Neural cell (in vitro differentiated cells): ENCODE measurements around the gene FDXACB1. TPM values are rescaled to one million over a fixed set of nuclear protein-coding genes. Genes with fewer than 3 reads are reported as not detected.

Experiments
- H2AFZ ChIP-seq: fragments of 200-600, 300-800 bp; sonication (generic), shearing (Covaris generic); 2 replicates; pipeline ENCODE4 v1.6.0; 2014; ENCODE audit warnings: low read depth, mild to moderate bottlenecking, antibody characterized with exemption, low read length, moderate library complexity
- H3F3A ChIP-seq: fragments of 200-600 bp; shearing (Covaris generic); 2 replicates; pipeline ENCODE4 v1.6.1; 2016; ENCODE audit warnings: mild to moderate bottlenecking, moderate library complexity, mixed read lengths, antibody characterized with exemption, low read length; ENCODE audit not compliant: insufficient read depth, poor library complexity, severe bottlenecking
- H3K27ac ChIP-seq: fragments of 200-600, 300-800 bp; sonication (generic), shearing (Covaris generic); 2 replicates; pipeline ENCODE4 v1.5.1; 2014; ENCODE audit warnings: mild to moderate bottlenecking, low read length, moderate library complexity
- H3K27me3 ChIP-seq: fragments of 300-800, 200-600 bp; sonication (generic), shearing (Covaris generic); 2 replicates; pipeline ENCODE4 v1.6.0; 2014; ENCODE audit warnings: mild to moderate bottlenecking, low read depth, low read length, moderate library complexity; ENCODE audit not compliant: insufficient read depth
- H3K36me3 ChIP-seq: fragments of 300-800, 200-600 bp; sonication (generic), shearing (Covaris generic); 2 replicates; pipeline ENCODE4 v1.5.1; 2014; ENCODE audit warnings: mild to moderate bottlenecking, antibody characterized with exemption, low read length, moderate library complexity; ENCODE audit not compliant: insufficient read depth
- H3K4me2 ChIP-seq: fragments of 300-800, 200-600 bp; sonication (generic), shearing (Covaris generic); 2 replicates; pipeline ENCODE4 v1.6.0; 2014; ENCODE audit warnings: mild to moderate bottlenecking, low read length
- H3K4me3 ChIP-seq: fragments of 300-800, 200-600 bp; sonication (generic), shearing (Covaris generic); 2 replicates; pipeline ENCODE4 v1.5.1; 2014; ENCODE audit warnings: mild to moderate bottlenecking, low read length, moderate library complexity
- H3K79me2 ChIP-seq: fragments of 200-600 bp; shearing (Covaris generic); replicated peaks from 2 replicates; pipeline ENCODE4 v1.6.0; 2014; ENCODE audit warnings: mild to moderate bottlenecking, low read length, moderate library complexity; ENCODE audit not compliant: insufficient read depth
- H3K9ac ChIP-seq: fragments of 300-800, 200-600 bp; sonication (generic), shearing (Covaris generic); 2 replicates; pipeline ENCODE4 v1.6.1; 2016; ENCODE audit warnings: mild to moderate bottlenecking, low read length, mixed read lengths
- H3K9me2 ChIP-seq: fragments of 200-600 bp; shearing (Covaris generic); 2 replicates; pipeline ENCODE4 v1.6.1; 2016; ENCODE audit warnings: mild to moderate bottlenecking, low read length, mixed read lengths; ENCODE audit not compliant: insufficient read depth
- H3K9me3 ChIP-seq: fragments of 200-600, 300-800 bp; sonication (generic), shearing (Covaris generic); 2 replicates; pipeline ENCODE4 v1.6.1; 2016; ENCODE audit warnings: mild to moderate bottlenecking, mixed run types, low read length, moderate library complexity, mixed read lengths
- H4K20me1 ChIP-seq: fragments of 200-600 bp; shearing (Covaris generic); 2 replicates; pipeline ENCODE4 v1.6.1; 2016; ENCODE audit warnings: mild to moderate bottlenecking, mixed run types; ENCODE audit not compliant: insufficient read depth
- CTCF ChIP-seq: fragments of 450-650 bp; IDR thresholded peaks from 2 replicates; pipeline ENCODE4 v1.5.1; 2014; ENCODE audit warnings: antibody characterized with exemption, mild to moderate bottlenecking, moderate library complexity; ENCODE audit not compliant: poor library complexity, severe bottlenecking
- EP300 ChIP-seq: fragments of 450-650 bp; conservative IDR thresholded peaks from 2 replicates; pipeline ENCODE4 v1.6.1; 2014; ENCODE audit warnings: antibody characterized with exemption, mild to moderate bottlenecking, moderate library complexity; ENCODE audit not compliant: poor library complexity, severe bottlenecking
- EZH2 ChIP-seq: fragments of 200-600, 300-800 bp; shearing (Covaris generic), sonication (generic); IDR thresholded peaks from 2 replicates; pipeline ENCODE4 v1.6.1; 2014; ENCODE audit warnings: antibody characterized with exemption, low read length, borderline replicate concordance, mild to moderate bottlenecking; ENCODE audit not compliant: insufficient read depth, poor library complexity, severe bottlenecking
- MXI1 ChIP-seq: fragments of 450-650 bp; conservative IDR thresholded peaks from 2 replicates; pipeline ENCODE4 v1.6.1; 2014; ENCODE audit warnings: antibody characterized with exemption, mild to moderate bottlenecking; ENCODE audit not compliant: poor library complexity, severe bottlenecking
- POLR2AphosphoS5 ChIP-seq: IDR thresholded peaks from 2 replicates; pipeline ENCODE4 v1.6.1; 2012
- RAD21 ChIP-seq: fragments of 450-650 bp; conservative IDR thresholded peaks from 2 replicates; pipeline ENCODE4 v1.6.1; 2014; ENCODE audit warnings: antibody characterized with exemption, mild to moderate bottlenecking, moderate library complexity
- REST ChIP-seq: IDR thresholded peaks from 2 replicates; pipeline ENCODE4 v1.6.1; 2012; ENCODE audit warnings: borderline replicate concordance
- SMC3 ChIP-seq: fragments of 450-650 bp; conservative IDR thresholded peaks from 2 replicates; pipeline ENCODE4 v1.6.1; 2014; ENCODE audit warnings: antibody characterized with exemption, mild to moderate bottlenecking, moderate library complexity; ENCODE audit not compliant: poor library complexity
- TAF1 ChIP-seq: IDR thresholded peaks from 2 replicates; pipeline ENCODE4 v1.6.1; 2012; ENCODE audit warnings: low read depth
- polyA plus RNA-seq: library from polyadenylated mRNA; depleted of rRNA; stranded (reverse); fragments of >200 nt; gene quantifications from 2 replicates; pipeline ENCODE4 v1.2.3, GENCODE V29; 2014

FDXACB1 gene
- polyA plus RNA-seq, 1 donor from 2014 or later = 3.1 TPM

- H2AFZ ChIP-seq = no peak overlapping the region
- H3K4me3 ChIP-seq = no peak overlapping the region
- H3K4me2 ChIP-seq = no peak overlapping the region
- no peaks in the 10 kb centered on the region for H3K9me3 ChIP-seq
- TF ChIP-seq CTCF = no peak
- H3K9ac ChIP-seq = no peak overlapping the region
- H3K79me2 ChIP-seq = no peaks in the 10 kb centered on the region
- no peaks in the 10 kb centered on the region for H3F3A ChIP-seq
- no peaks in the 10 kb centered on the region for H3K36me3 ChIP-seq
- H4K20me1 ChIP-seq = no peaks in the 10 kb centered on the region
- H3K27me3 ChIP-seq = no peaks in the 10 kb centered on the region
- H3K9me2 ChIP-seq = no peaks in the 10 kb centered on the region
- no peak overlapping the region for H3K27ac ChIP-seq
Measured at GRCh38 chr11:111916768-111917167, 37.8 kb upstream of the FDXACB1 start.

GRCh38 chr11:111913997-111914396 is 35.0 kb upstream of the FDXACB1 start:
- Histone ChIP-seq H3K27ac (no peak overlapping the region), H3K9me3 (no peaks in the 10 kb centered on the region), H3K79me2 (no peaks in the 10 kb centered on the region), H3K9me2 (no peaks in the 10 kb centered on the region), H3K27me3 (no peaks in the 10 kb centered on the region), H3K4me2 (no peak overlapping the region), H3K9ac (no peak overlapping the region), H3K36me3 (no peaks in the 10 kb centered on the region), H3F3A (no peaks in the 10 kb centered on the region), H2AFZ (no peak overlapping the region), H3K4me3 (no peak overlapping the region), H4K20me1 (no peaks in the 10 kb centered on the region)
- TF ChIP-seq POLR2AphosphoS5 = no peak
- no peak for TF ChIP-seq TAF1
- no peak for TF ChIP-seq EP300
- TF ChIP-seq MXI1 = no peak
- no peak for TF ChIP-seq EZH2
- TF ChIP-seq REST = no peak
- no peak for TF ChIP-seq SMC3
- TF ChIP-seq RAD21 = no peak
- no peak for TF ChIP-seq CTCF
